GM10266 (cell line): ENCODE data around the gene ETV1.

ENCODE experiments used
- DNase-seq: peaks from one replicate; pipeline ENCODE4 v3.0.0; 2012; ENCODE audit errors: extremely low spot score
- TF ChIP-seq, protein P1 (sequence below): IDR thresholded peaks from 2 replicates; pipeline ENCODE4 v1.5.1; 2012; ENCODE audit warnings: mild to moderate bottlenecking, low read depth; ENCODE audit not compliant: control insufficient read depth, insufficient read depth; ENCODE audit errors: missing control alignments

The ETV1 gene

DNA sequence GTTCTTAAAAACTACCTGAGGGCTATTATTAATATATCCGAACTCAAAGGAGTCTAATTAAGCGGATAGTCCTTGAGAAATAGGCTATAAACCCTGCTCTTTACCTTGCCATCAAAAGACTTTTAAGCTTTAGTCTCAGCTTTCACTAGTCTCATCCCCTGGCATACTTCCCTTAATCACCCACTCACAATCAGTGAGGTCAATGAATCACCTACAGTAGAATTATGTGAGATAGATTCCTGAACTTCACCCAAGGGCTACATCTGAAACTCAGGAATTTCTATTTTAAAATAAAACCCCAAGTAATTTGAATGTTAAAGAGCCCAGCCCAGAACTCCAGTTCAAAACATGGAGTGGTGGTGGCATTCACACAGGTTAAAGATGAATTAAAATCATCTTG is 108.7 kb downstream of the ETV1 start:
- TF ChIP-seq, protein P1, sequence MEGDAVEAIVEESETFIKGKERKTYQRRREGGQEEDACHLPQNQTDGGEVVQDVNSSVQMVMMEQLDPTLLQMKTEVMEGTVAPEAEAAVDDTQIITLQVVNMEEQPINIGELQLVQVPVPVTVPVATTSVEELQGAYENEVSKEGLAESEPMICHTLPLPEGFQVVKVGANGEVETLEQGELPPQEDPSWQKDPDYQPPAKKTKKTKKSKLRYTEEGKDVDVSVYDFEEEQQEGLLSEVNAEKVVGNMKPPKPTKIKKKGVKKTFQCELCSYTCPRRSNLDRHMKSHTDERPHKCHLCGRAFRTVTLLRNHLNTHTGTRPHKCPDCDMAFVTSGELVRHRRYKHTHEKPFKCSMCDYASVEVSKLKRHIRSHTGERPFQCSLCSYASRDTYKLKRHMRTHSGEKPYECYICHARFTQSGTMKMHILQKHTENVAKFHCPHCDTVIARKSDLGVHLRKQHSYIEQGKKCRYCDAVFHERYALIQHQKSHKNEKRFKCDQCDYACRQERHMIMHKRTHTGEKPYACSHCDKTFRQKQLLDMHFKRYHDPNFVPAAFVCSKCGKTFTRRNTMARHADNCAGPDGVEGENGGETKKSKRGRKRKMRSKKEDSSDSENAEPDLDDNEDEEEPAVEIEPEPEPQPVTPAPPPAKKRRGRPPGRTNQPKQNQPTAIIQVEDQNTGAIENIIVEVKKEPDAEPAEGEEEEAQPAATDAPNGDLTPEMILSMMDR: no peak
- DNase-seq: no peak

DNA sequence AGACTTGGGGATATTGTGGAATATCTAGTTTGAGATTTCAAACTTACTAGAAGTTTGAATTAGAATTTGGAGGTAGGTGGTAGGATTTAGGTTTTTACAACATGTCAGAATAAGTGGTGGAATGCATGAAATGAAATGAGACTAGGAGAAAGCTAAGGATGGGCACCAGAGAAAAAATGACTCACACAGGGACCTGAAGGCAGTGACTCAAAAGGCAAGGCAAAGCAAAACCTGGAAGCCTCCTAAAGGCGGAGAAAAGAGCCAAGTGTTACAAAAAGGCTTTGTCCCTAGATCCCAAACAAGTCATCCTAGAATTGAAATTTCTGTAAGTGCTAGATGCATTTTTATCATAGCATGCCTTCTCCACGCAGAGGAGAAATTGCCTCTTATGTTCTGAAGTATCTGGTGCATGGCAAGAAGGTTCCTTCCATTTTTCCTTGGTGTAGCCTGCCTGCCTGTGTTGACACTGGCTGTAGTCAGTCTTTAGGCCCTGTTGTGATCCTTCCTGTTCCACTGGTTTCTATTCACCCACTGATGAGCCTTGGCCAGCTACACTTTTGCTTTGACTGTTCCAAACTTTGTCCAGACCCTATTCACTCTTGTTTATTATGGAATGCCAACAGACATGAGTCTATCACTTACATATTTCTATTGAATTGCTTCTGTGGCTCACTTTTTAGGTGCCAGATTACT is 109.3 kb downstream of the ETV1 start:
- DNase-seq: no peak
- TF ChIP-seq, protein P1: no peak

DNA sequence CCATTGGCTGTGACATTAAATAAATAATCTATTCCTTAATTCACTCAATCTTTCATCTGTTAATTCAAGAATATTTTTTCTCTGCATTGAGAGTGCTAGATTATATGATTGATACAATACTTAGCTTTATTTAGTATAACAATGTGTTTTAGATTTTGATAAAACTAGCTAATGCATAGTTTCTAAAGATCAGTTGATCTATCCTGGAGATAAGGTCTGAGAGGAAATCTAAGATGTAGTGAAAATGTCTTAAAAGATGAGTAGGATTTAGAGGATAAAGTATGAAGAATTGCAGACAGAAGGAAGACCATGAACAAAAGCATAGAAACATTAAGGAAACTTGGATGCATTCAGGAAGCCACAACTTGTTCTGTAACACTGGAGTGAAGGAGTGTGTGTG is 110.3 kb downstream of the ETV1 start:
- TF ChIP-seq, protein P1: no peak
- no peak for DNase-seq

DNA sequence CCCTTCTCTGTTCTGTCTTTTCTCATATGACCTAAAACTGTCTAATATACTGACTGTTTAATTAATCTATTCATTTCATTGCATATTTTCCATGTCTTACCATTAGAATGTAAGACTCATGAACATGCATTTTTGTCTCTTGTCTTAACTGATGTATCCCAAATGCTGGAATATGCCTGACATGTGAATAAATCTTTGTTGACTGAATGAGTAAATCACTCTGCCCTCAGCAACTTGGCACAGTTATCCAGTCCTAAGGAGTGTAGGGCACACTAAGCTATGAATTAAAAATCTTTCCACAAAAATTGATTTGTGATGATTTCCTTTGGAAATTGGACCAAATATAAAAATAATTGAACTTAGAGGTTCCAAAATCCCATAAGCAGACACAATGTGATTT is 111.3 kb downstream of the ETV1 start:
- TF ChIP-seq, protein P1: no peak
- DNase-seq: no peak

DNA sequence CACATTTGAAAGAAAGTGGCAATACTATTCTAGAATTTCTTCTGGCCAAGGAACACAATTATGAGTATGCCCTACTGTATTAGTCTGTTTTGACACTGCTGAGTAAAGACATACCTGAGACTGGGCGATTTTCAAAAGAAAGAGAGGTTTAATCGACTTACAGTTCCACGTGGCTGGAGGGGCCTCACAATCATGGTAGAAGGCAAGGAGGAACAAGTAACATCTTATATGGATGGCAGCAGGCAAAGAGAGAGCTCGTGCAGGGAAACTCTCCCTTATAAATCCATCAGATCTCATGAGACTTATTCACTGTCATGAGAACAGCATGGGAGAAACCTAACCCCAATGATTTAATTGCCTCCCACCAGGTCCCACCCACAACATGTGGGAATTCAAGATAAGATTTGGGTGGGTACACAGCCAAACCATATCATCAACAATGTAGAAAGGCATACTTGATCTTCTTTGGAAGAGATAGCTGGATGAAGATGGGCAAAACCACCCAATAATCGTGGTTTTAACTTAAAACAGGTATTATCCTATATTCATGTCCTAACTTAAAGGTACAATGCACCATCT is 113.9 kb downstream of the ETV1 start:
- TF ChIP-seq, protein P1: no peak
- DNase-seq: no peak

DNA sequence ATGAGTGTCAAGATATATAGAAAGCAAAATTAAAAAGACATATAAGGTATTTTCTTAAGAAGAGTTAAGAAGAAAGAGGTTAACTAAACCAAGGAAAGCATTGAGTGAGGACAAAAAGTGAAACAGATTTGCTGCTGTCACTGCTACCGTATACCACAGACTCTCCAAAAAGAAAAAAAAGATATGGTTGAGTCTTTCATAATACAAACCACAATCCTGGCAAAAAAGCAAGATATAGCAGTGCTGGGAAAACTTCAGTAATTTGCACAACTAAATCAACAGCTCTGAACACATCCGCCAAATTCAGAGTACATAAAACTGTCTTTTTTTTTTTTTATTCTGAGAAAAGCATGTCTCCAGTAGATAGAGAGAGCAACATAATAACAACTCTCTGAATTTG is 114.7 kb downstream of the ETV1 start:
- TF ChIP-seq, protein P1: no peak
- DNase-seq: no peak

DNA sequence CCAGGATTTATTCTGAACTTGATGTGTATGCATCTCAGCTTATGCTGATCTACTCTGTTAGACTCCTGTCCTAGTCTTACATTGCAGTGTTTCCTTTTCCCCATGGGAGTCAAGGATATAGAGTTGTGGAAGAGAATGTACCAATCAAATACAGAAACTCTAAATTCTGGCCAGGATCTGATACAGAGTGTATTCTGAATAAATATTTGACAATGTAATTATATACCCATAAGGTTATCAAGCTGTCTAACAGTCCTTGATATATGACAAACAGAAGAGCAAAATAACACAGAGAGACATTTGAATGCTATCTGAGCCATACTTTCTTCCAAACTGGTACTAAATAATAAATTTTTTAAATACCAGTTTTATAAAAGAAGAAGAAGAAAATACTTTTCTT is 116.8 kb downstream of the ETV1 start:
- DNase-seq: no peak
- TF ChIP-seq, protein P1: no peak
